Caco-2 (cell line): ENCODE data around the gene HTN1. TPM values are rescaled to one million over a fixed set of nuclear protein-coding genes. Genes with fewer than 3 reads are reported as not detected.
A peak's percentile ranks its signal among the peaks of the same experiment; 100 is the strongest.
"Not testable (repeated sequence)": the region's sequence is repeated elsewhere in the genome, so short reads cannot be mapped to it uniquely, and the experiment has no call there.

ENCODE experiments used
- Bru-seq: library from RNA; stranded (reverse); fragments of 400-500 nt; gene quantifications from one replicate; lab custom pipeline; 2021; lab: Mats Ljungman, UMichigan
- BruChase-seq, 2 experiments: library from RNA; stranded (reverse); fragments of 400-500 nt; gene quantifications; one replicate each; lab custom pipeline; 2021; lab: Mats Ljungman, UMichigan
- BruUV-seq: library from RNA; stranded (reverse); fragments of 400-500 nt; replicated peaks from 2 replicates; lab custom pipeline; 2021; lab: Mats Ljungman, UMichigan
- CTCF ChIA-PET: fragments of 300-600 bp; sonication (Branson Sonifier 250); formaldehyde crosslinking; loops from one replicate; lab custom pipeline; 2022; ENCODE audit warnings: antibody characterized with exemption; lab: Charles Lee
- POLR2A ChIA-PET: fragments of 300-600 bp; sonication (Branson Sonifier 250); formaldehyde crosslinking; loops from one replicate; lab custom pipeline; 2022; ENCODE audit warnings: antibody characterized with exemption; lab: Charles Lee
- DNase-seq, 2 experiments: peaks; one replicate each; pipeline versions ENCODE4 v3.0.0 to v3.0.0-alpha.2; 2020 to 2022
- H3K27me3 ChIP-seq: replicated peaks from 2 replicates; pipeline ENCODE4 v1.6.0; 2011; ENCODE audit warnings: low read length; ENCODE audit not compliant: control insufficient read depth, insufficient read depth
- H3K36me3 ChIP-seq: 2 replicates; pipeline ENCODE4 v1.5.1; 2011; ENCODE audit warnings: low read length; ENCODE audit not compliant: control insufficient read depth, insufficient read depth
- H3K4me1 ChIP-seq: fragments of 250-450 bp; sonication (Bioruptor Pico); 2 replicates; pipeline ENCODE4 v1.5.1; 2020; ENCODE audit warnings: mild to moderate bottlenecking
- H3K4me3 ChIP-seq: 2 replicates; pipeline ENCODE4 v1.5.1; 2011; ENCODE audit warnings: low read depth, mild to moderate bottlenecking, control low read depth, low read length
- H3K9me3 ChIP-seq: fragments of 250-450 bp; sonication (Bioruptor Pico); 2 replicates; pipeline ENCODE4 v1.5.1; 2020; ENCODE audit warnings: mild to moderate bottlenecking, moderate library complexity
- H3K27ac Mint-ChIP-seq: one replicate; pipeline ENCODE4 v1.8.0; 2022; ENCODE audit warnings: mixed read lengths; ENCODE audit not compliant: unreplicated experiment
- H3K27me3 Mint-ChIP-seq: one replicate; pipeline ENCODE4 v1.8.0; 2022; ENCODE audit warnings: mixed read lengths; ENCODE audit not compliant: insufficient read depth, unreplicated experiment
- H3K36me3 Mint-ChIP-seq: one replicate; pipeline ENCODE4 v1.8.0; 2022; ENCODE audit warnings: mild to moderate bottlenecking, mixed read lengths; ENCODE audit not compliant: insufficient read depth, unreplicated experiment
- H3K4me1 Mint-ChIP-seq: one replicate; pipeline ENCODE4 v1.8.0; 2022; ENCODE audit warnings: low read depth, mixed read lengths; ENCODE audit not compliant: unreplicated experiment
- H3K4me3 Mint-ChIP-seq: one replicate; pipeline ENCODE4 v1.8.0; 2022; ENCODE audit warnings: mild to moderate bottlenecking, moderate library complexity, mixed read lengths; ENCODE audit not compliant: unreplicated experiment
- H3K9me3 Mint-ChIP-seq: one replicate; pipeline ENCODE4 v1.8.0; 2022; ENCODE audit warnings: mixed read lengths; ENCODE audit not compliant: unreplicated experiment
- CTCF ChIP-seq, 2 experiments: fragments of 200-600 bp in 1 of 2; IDR thresholded peaks; 1 replicate in 1 of 2; 2 replicates in 1 of 2; pipeline versions ENCODE4 v1.5.1 to v1.8.0; 2011 to 2022; ENCODE audit warnings: antibody characterized with exemption in 1 of 2, control low read depth in 1 of 2, inconsistent platforms in 1 of 2, low read depth in 1 of 2, low read length in 1 of 2, mild to moderate bottlenecking in 1 of 2, moderate library complexity in 1 of 2; ENCODE audit not compliant: insufficient read depth in 1 of 2, severe bottlenecking in 1 of 2, unreplicated experiment in 1 of 2
- intact Hi-C: fragments of 100-400 bp; cut with micrococcal nuclease; formaldehyde crosslinking; loops from one replicate; pipeline ENCODE4 v1.10.0; 2022; ENCODE audit not compliant: unreplicated experiment
- long read RNA-seq: library from polyadenylated mRNA; stranded (forward); transcript quantifications from one replicate; pipeline ENCODE4 v2.0.0, GENCODE V29; 2022
- total RNA-seq: library from RNA; stranded (reverse); gene quantifications from 2 replicates; pipeline ENCODE4 v1.2.3, GENCODE V29; 2022

The HTN1 gene
- not detected in 2 replicates for total RNA-seq
- percentile 13 among the genes with signal in this experiment for Bru-seq, nascent RNA
- BruChase-seq, experiment 1, labeled RNA remaining after a 2-hour chase: percentile 19 among the genes with signal in this experiment
- BruChase-seq, experiment 2, labeled RNA remaining after a 6-hour chase: percentile 13 among the genes with signal in this experiment
- long read RNA-seq: 0 reads

- H3K9me3 ChIP-seq, H3K4me1 ChIP-seq, H3K36me3 ChIP-seq, H3K27me3 Mint-ChIP-seq, intact Hi-C loops, H3K4me1 Mint-ChIP-seq, H3K27ac Mint-ChIP-seq, H3K27me3 ChIP-seq, H3K36me3 Mint-ChIP-seq, BruUV-seq, H3K9me3 Mint-ChIP-seq, CTCF ChIA-PET, H3K4me3 ChIP-seq, H3K4me3 Mint-ChIP-seq, POLR2A ChIA-PET, DNase-seq: not testable (repeated sequence)
These were observed at the start of gene HTN1 for GRCh38 chr4:70050138-70050537. Gene HTN1 (plus strand): TSS chr4:70050438. CDS start chr4:70053077, 2,639 bp downstream.

DNA sequence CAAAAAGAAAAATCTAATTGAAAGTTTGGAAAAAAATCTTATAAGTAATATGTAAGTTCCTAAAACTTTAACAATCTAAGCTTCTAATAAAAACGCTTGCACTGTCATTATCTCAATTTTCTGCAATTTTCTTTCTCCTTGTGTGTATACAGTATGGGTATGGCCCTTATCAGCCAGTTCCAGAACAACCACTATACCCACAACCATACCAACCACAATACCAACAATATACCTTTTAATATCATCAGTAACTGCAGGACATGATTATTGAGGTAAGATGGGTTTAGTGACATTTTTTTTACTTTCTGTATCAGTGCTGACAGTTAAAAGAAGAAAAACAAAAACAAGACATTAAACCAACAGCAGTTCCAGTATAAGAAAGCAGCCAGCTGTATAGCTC, 49.5 kb upstream of the HTN1 start:
- H3K4me3 ChIP-seq: no peak overlapping the region
- Mint-ChIP-seq H3K27ac (no peak overlapping the region), H3K36me3 (no peaks in the 10 kb centered on the region), H3K9me3 (peaks cover 10% of the 10 kb centered on the region), H3K4me1 (peaks cover 7% of the 10 kb centered on the region), H3K4me3 (no peak overlapping the region), H3K27me3 (no peaks in the 10 kb centered on the region)
- no TSS peak for BruUV-seq
- ChIA-PET POLR2A (no interaction called here), CTCF (no interaction called here)
- H3K27me3 ChIP-seq: no peaks in the 10 kb centered on the region
- intact Hi-C loops: no loop called here
- H3K4me1 ChIP-seq: no peaks in the 10 kb centered on the region
- TF ChIP-seq CTCF (IDR thresholded peaks at IDR 0.05; ENCODE audit: insufficient read depth in 1 of 2, low read depth in 1 of 2, low read length in 1 of 2, severe bottlenecking in 1 of 2, unreplicated experiment in 1 of 2): no peak
- no peak for DNase-seq
- no peaks in the 10 kb centered on the region for H3K9me3 ChIP-seq
- no peaks in the 10 kb centered on the region for H3K36me3 ChIP-seq

GRCh38 chr4:70002507-70002906, 47.7 kb upstream of the HTN1 start:
- no peak for TF ChIP-seq CTCF (IDR thresholded peaks at IDR 0.05; ENCODE audit: insufficient read depth in 1 of 2, low read depth in 1 of 2, low read length in 1 of 2, severe bottlenecking in 1 of 2, unreplicated experiment in 1 of 2)
- Histone ChIP-seq H3K27me3 (no peaks in the 10 kb centered on the region), H3K9me3 (no peaks in the 10 kb centered on the region), H3K4me1 (no peaks in the 10 kb centered on the region), H3K36me3 (no peaks in the 10 kb centered on the region), H3K4me3 (no peak overlapping the region)
- Mint-ChIP-seq H3K27me3 (no peaks in the 10 kb centered on the region), H3K9me3 (peaks cover 9% of the 10 kb centered on the region), H3K36me3 (no peaks in the 10 kb centered on the region), H3K27ac (no peak overlapping the region), H3K4me1 (peaks cover 7% of the 10 kb centered on the region), H3K4me3 (no peak overlapping the region)
- BruUV-seq: no TSS peak
- no peak for DNase-seq
- CTCF ChIA-PET: no interaction called here
- POLR2A ChIA-PET: no interaction called here
- intact Hi-C loops: no loop called here
